HEK293 (cell line): ENCODE data around the gene KIF3B.

Experiments used
- EGR2 ChIP-seq: fragments of 450-650 bp; formaldehyde crosslinking; IDR thresholded peaks from 2 replicates; pipeline ENCODE4 v1.5.1; 2016; ENCODE audit warnings: low read depth, missing biosample characterization, missing genetic modification characterization
- HOXA7 ChIP-seq: sonication (generic); formaldehyde crosslinking; IDR thresholded peaks from 2 replicates; pipeline ENCODE4 v1.8.1; 2022; ENCODE audit warnings: missing genetic modification reagents, borderline replicate concordance
- SALL2 ChIP-seq: fragments of 450-650 bp; formaldehyde crosslinking; IDR thresholded peaks from 2 replicates; pipeline ENCODE4 v1.5.0; 2017; ENCODE audit warnings: missing biosample characterization, mild to moderate bottlenecking, missing genetic modification characterization, borderline replicate concordance
- ZBTB8A ChIP-seq: fragments of 450-650 bp; formaldehyde crosslinking; IDR thresholded peaks from 2 replicates; pipeline ENCODE4 v1.5.1; 2016; ENCODE audit warnings: missing biosample characterization, missing genetic modification characterization
- ZNF16 ChIP-seq: fragments of 450-650 bp; formaldehyde crosslinking; IDR thresholded peaks from 2 replicates; pipeline ENCODE4 v1.5.1; 2016; ENCODE audit warnings: low read depth, missing biosample characterization, missing genetic modification characterization
- ZNF248 ChIP-seq: fragments of 450-650 bp; formaldehyde crosslinking; IDR thresholded peaks from 2 replicates; pipeline ENCODE4 v1.5.1; 2017; ENCODE audit warnings: missing biosample characterization, missing genetic modification characterization
- ZNF426 ChIP-seq: fragments of 450-650 bp; formaldehyde crosslinking; IDR thresholded peaks from 2 replicates; pipeline ENCODE4 v1.5.1; 2017; ENCODE audit warnings: missing biosample characterization, missing genetic modification characterization, mild to moderate bottlenecking, inconsistent platforms, moderate library complexity
- ZNF473 ChIP-seq: fragments of 450-650 bp; formaldehyde crosslinking; IDR thresholded peaks from 2 replicates; pipeline ENCODE4 v1.5.1; 2017; ENCODE audit warnings: missing biosample characterization, missing genetic modification characterization
- ZNF501 ChIP-seq: fragments of 450-650 bp; formaldehyde crosslinking; IDR thresholded peaks from 2 replicates; pipeline ENCODE4 v1.5.1; 2016; ENCODE audit warnings: missing biosample characterization, missing genetic modification characterization
- ZNF529 ChIP-seq: fragments of 450-650 bp; formaldehyde crosslinking; IDR thresholded peaks from 2 replicates; pipeline ENCODE4 v1.5.1; 2017; ENCODE audit warnings: missing genetic modification characterization, missing biosample characterization; ENCODE audit not compliant: insufficient replicate concordance
- ZNF596 ChIP-seq: fragments of 450-650 bp; IDR thresholded peaks from 2 replicates; pipeline ENCODE4 v1.5.0; 2018; ENCODE audit warnings: missing biosample characterization, mild to moderate bottlenecking, missing genetic modification characterization, moderate library complexity
- ZNF707 ChIP-seq: fragments of 450-650 bp; formaldehyde crosslinking; IDR thresholded peaks from 2 replicates; pipeline ENCODE4 v1.5.1; 2016; ENCODE audit warnings: missing biosample characterization, missing genetic modification characterization
- TF ChIP-seq, protein P1 (sequence below): fragments of 450-650 bp; formaldehyde crosslinking; IDR thresholded peaks from 2 replicates; pipeline ENCODE4 v1.5.1; 2016; ENCODE audit warnings: missing biosample characterization, missing genetic modification characterization
- TF ChIP-seq, protein P2 (sequence below): fragments of 450-650 bp; formaldehyde crosslinking; IDR thresholded peaks from 2 replicates; pipeline ENCODE4 v1.5.1; 2016; ENCODE audit warnings: missing biosample characterization, missing genetic modification characterization
- TF ChIP-seq, protein P3 (sequence below): fragments of 450-650 bp; formaldehyde crosslinking; conservative IDR thresholded peaks from 2 replicates; pipeline ENCODE4 v1.5.1; 2016; ENCODE audit warnings: low read depth, missing biosample characterization, missing genetic modification characterization
- TF ChIP-seq, protein P4 (sequence below): fragments of 450-650 bp; formaldehyde crosslinking; IDR thresholded peaks from 2 replicates; pipeline ENCODE4 v1.5.1; 2016; ENCODE audit warnings: missing biosample characterization, missing genetic modification characterization
- TF ChIP-seq, protein P5 (sequence below): fragments of 450-650 bp; formaldehyde crosslinking; IDR thresholded peaks from 2 replicates; pipeline ENCODE4 v1.5.1; 2017; ENCODE audit warnings: missing biosample characterization, mild to moderate bottlenecking, missing genetic modification characterization, moderate library complexity
- TF ChIP-seq, protein P6 (sequence below): fragments of 450-650 bp; formaldehyde crosslinking; IDR thresholded peaks from 2 replicates; pipeline ENCODE4 v1.5.1; 2016; ENCODE audit warnings: missing biosample characterization, missing genetic modification characterization
- TF ChIP-seq, protein P7 (sequence below): fragments of 450-650 bp; formaldehyde crosslinking; IDR thresholded peaks from 2 replicates; pipeline ENCODE4 v1.5.1; 2016; ENCODE audit warnings: missing biosample characterization, missing genetic modification characterization
- TF ChIP-seq, protein P8 (sequence below): fragments of 450-650 bp; formaldehyde crosslinking; IDR thresholded peaks from 2 replicates; pipeline ENCODE4 v1.5.1; 2016; ENCODE audit warnings: missing biosample characterization, missing genetic modification characterization

KIF3B gene

DNA sequence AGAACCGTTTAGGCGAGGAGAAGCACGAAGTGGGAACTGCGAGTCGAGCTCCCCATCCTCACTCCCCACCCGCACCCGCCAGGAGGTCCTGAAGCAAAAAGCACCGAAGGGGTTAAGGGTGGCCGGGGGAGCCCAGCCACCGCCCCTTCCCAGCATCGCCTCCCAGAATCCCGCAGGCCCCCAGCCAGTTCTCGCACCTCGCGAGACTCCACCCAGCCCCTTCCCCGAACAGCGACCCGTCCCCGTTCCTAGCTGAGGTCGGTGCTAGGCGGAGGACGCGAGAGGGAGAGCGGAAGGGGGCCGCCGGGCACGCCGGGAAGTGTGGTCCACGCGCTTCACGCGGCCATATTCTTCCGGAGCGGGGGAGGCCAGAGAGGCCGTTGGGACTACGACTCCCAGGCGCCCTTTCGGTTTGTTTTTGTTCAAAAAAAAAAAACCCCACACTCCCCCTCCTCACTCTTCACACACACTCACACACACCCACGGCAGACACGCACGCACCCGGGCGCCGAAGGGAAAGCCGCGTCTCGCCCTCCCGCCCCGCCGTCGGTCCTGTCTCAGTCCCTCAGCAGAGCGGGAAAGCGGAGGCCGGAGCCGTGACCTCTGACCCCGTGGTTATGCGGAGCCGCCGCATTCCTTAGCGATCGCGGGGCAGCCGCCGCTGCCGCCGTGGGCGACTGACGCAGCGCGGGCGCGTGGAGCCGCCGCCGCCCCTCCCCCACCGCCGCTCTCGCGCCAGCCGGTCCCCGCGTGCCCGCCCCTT is 80.6 kb downstream of the KIF3B start, which contains the start of gene ASXL1 (continued):
- TF ChIP-seq, protein P1, sequence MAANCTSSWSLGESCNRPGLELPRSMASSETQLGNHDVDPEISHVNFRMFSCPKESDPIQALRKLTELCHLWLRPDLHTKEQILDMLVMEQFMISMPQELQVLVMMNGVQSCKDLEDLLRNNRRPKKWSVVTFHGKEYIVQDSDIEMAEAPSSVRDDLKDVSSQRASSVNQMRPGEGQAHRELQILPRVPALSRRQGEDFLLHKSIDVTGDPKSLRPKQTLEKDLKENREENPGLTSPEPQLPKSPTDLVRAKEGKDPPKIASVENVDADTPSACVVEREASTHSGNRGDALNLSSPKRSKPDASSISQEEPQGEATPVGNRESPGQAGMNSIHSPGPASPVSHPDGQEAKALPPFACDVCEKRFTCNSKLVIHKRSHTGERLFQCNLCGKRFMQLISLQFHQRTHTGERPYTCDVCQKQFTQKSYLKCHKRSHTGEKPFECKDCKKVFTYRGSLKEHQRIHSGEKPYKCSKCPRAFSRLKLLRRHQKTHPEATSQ (tag by site-specific recombination): peak; percentile 83
- peak; percentile 41; the same call in 1 of the 2 replicates for TF ChIP-seq ZNF596 (tag by site-specific recombination)
- TF ChIP-seq ZNF426 (tag by site-specific recombination): no peak
- no peak for TF ChIP-seq ZNF707 (tag by site-specific recombination)
- TF ChIP-seq ZBTB8A (tag by site-specific recombination): peak; percentile 55
- TF ChIP-seq, protein P2, sequence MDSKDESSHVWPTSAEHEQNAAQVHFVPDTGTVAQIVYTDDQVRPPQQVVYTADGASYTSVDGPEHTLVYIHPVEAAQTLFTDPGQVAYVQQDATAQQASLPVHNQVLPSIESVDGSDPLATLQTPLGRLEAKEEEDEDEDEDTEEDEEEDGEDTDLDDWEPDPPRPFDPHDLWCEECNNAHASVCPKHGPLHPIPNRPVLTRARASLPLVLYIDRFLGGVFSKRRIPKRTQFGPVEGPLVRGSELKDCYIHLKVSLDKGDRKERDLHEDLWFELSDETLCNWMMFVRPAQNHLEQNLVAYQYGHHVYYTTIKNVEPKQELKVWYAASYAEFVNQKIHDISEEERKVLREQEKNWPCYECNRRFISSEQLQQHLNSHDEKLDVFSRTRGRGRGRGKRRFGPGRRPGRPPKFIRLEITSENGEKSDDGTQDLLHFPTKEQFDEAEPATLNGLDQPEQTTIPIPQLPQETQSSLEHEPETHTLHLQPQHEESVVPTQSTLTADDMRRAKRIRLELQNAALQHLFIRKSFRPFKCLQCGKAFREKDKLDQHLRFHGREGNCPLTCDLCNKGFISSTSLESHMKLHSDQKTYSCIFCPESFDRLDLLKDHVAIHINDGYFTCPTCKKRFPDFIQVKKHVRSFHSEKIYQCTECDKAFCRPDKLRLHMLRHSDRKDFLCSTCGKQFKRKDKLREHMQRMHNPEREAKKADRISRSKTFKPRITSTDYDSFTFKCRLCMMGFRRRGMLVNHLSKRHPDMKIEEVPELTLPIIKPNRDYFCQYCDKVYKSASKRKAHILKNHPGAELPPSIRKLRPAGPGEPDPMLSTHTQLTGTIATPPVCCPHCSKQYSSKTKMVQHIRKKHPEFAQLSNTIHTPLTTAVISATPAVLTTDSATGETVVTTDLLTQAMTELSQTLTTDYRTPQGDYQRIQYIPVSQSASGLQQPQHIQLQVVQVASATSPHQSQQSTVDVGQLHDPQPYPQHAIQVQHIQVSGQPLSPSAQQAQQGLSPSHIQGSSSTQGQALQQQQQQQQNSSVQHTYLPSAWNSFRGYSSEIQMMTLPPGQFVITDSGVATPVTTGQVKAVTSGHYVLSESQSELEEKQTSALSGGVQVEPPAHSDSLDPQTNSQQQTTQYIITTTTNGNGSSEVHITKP (tag by site-specific recombination): peak; percentile 9
- TF ChIP-seq, protein P3, sequence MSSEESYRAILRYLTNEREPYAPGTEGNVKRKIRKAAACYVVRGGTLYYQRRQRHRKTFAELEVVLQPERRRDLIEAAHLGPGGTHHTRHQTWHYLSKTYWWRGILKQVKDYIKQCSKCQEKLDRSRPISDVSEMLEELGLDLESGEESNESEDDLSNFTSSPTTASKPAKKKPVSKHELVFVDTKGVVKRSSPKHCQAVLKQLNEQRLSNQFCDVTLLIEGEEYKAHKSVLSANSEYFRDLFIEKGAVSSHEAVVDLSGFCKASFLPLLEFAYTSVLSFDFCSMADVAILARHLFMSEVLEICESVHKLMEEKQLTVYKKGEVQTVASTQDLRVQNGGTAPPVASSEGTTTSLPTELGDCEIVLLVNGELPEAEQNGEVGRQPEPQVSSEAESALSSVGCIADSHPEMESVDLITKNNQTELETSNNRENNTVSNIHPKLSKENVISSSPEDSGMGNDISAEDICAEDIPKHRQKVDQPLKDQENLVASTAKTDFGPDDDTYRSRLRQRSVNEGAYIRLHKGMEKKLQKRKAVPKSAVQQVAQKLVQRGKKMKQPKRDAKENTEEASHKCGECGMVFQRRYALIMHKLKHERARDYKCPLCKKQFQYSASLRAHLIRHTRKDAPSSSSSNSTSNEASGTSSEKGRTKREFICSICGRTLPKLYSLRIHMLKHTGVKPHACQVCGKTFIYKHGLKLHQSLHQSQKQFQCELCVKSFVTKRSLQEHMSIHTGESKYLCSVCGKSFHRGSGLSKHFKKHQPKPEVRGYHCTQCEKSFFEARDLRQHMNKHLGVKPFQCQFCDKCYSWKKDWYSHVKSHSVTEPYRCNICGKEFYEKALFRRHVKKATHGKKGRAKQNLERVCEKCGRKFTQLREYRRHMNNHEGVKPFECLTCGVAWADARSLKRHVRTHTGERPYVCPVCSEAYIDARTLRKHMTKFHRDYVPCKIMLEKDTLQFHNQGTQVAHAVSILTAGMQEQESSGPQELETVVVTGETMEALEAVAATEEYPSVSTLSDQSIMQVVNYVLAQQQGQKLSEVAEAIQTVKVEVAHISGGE (tag by site-specific recombination): peak; percentile 93
- no peak for TF ChIP-seq ZNF529
- TF ChIP-seq ZNF473: no peak
- TF ChIP-seq, protein P4, sequence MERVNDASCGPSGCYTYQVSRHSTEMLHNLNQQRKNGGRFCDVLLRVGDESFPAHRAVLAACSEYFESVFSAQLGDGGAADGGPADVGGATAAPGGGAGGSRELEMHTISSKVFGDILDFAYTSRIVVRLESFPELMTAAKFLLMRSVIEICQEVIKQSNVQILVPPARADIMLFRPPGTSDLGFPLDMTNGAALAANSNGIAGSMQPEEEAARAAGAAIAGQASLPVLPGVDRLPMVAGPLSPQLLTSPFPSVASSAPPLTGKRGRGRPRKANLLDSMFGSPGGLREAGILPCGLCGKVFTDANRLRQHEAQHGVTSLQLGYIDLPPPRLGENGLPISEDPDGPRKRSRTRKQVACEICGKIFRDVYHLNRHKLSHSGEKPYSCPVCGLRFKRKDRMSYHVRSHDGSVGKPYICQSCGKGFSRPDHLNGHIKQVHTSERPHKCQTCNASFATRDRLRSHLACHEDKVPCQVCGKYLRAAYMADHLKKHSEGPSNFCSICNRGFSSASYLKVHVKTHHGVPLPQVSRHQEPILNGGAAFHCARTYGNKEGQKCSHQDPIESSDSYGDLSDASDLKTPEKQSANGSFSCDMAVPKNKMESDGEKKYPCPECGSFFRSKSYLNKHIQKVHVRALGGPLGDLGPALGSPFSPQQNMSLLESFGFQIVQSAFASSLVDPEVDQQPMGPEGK (tag by site-specific recombination): peak; percentile 98
- TF ChIP-seq, protein P5, sequence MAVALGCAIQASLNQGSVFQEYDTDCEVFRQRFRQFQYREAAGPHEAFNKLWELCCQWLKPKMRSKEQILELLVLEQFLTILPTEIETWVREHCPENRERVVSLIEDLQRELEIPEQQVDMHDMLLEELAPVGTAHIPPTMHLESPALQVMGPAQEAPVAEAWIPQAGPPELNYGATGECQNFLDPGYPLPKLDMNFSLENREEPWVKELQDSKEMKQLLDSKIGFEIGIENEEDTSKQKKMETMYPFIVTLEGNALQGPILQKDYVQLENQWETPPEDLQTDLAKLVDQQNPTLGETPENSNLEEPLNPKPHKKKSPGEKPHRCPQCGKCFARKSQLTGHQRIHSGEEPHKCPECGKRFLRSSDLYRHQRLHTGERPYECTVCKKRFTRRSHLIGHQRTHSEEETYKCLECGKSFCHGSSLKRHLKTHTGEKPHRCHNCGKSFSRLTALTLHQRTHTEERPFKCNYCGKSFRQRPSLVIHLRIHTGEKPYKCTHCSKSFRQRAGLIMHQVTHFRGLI (tag by site-specific recombination): peak; percentile 38; the same call in 1 of the 2 replicates
- TF ChIP-seq, protein P6, sequence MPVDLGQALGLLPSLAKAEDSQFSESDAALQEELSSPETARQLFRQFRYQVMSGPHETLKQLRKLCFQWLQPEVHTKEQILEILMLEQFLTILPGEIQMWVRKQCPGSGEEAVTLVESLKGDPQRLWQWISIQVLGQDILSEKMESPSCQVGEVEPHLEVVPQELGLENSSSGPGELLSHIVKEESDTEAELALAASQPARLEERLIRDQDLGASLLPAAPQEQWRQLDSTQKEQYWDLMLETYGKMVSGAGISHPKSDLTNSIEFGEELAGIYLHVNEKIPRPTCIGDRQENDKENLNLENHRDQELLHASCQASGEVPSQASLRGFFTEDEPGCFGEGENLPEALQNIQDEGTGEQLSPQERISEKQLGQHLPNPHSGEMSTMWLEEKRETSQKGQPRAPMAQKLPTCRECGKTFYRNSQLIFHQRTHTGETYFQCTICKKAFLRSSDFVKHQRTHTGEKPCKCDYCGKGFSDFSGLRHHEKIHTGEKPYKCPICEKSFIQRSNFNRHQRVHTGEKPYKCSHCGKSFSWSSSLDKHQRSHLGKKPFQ (tag by site-specific recombination): peak; percentile 85
- no peak for TF ChIP-seq ZNF248 (tag by site-specific recombination)
- no peak for TF ChIP-seq SALL2 (tag by site-specific recombination)
- no peak for TF ChIP-seq ZNF501 (tag by site-specific recombination)
- TF ChIP-seq, protein P7, sequence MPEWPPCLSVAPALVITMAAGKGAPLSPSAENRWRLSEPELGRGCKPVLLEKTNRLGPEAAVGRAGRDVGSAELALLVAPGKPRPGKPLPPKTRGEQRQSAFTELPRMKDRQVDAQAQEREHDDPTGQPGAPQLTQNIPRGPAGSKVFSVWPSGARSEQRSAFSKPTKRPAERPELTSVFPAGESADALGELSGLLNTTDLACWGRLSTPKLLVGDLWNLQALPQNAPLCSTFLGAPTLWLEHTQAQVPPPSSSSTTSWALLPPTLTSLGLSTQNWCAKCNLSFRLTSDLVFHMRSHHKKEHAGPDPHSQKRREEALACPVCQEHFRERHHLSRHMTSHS (tag by site-specific recombination): no peak
- TF ChIP-seq, protein P8, sequence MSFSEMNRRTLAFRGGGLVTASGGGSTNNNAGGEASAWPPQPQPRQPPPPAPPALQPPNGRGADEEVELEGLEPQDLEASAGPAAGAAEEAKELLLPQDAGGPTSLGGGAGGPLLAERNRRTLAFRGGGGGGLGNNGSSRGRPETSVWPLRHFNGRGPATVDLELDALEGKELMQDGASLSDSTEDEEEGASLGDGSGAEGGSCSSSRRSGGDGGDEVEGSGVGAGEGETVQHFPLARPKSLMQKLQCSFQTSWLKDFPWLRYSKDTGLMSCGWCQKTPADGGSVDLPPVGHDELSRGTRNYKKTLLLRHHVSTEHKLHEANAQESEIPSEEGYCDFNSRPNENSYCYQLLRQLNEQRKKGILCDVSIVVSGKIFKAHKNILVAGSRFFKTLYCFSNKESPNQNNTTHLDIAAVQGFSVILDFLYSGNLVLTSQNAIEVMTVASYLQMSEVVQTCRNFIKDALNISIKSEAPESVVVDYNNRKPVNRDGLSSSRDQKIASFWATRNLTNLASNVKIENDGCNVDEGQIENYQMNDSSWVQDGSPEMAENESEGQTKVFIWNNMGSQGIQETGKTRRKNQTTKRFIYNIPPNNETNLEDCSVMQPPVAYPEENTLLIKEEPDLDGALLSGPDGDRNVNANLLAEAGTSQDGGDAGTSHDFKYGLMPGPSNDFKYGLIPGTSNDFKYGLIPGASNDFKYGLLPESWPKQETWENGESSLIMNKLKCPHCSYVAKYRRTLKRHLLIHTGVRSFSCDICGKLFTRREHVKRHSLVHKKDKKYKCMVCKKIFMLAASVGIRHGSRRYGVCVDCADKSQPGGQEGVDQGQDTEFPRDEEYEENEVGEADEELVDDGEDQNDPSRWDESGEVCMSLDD (tag by site-specific recombination): peak; percentile 84
- peak; percentile 95 for TF ChIP-seq EGR2 (tag by site-specific recombination)
- TF ChIP-seq HOXA7 (CRISPR knock-in tag): no peak
- no peak for TF ChIP-seq ZNF16 (tag by site-specific recombination)
